Measurements from ENCODE around the gene FRYL. TPM values are rescaled to one million over a fixed set of nuclear protein-coding genes. Genes with fewer than 3 reads are reported as not detected.
"Not testable (repeated sequence)": the region's sequence is repeated elsewhere in the genome, so short reads cannot be mapped to it uniquely, and the experiment has no call there.

FRYL gene
- polyA plus RNA-seq, 3 donors: 9.8 to 15.9 (median 13.8) TPM

DNA sequence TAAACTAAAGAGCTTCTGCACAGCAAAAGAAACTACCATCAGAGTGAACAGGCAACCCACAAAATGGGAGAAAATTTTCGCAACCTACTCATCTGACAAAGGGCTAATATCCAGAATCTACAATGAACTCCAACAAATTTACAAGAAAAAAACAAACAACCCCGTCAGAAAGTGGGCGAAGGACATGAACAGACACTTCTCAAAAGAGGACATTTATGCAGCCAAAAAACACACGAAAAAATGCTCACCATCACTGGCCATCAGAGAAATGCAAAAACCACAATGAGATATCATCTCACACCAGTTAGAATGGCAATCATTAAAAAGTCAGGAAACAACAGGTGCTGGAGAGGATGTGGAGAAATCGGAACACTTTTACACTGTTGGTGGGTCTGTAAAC lies 63.8 kb downstream of the FRYL start:
- 91 to 93% (median 93%) methylated on average over 4 of the region's 5 CpGs for WGBS, 3 donors
- H3K27ac ChIP-seq (ENCODE audit: low read depth, low read length): not testable (repeated sequence)

DNA sequence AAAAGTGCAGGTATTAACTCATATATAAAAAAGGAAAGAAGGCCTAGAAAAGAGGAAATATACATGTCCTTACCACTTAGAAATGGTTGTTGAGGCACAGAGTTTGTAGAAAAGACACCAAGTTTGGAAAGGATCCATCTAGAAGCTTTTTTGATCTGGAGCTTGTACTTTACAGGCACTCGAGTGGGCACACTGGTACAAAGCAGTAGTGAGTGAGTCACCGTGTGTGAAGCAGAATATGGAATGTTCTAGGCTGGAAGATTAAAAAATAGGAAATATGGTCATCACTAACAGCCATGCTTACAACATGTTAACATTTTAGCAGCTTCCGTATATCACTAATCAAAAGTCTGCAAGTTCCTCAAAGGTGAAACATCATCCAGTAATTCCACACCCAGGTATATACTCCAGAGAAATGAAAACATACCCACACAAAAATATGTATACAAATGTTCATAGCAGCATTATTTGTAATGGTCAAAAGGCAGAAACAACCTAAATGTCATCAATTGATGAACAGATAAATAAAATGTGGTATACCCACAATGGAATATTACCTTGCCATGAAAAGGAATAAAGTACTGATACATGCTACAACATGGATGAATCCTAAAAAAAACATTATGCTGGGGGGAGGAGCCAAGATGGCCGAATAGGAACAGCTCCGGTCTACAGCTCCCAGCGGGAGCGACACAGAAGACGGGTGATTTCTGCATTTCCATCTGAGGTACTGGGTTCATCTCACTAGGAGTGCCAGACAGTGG lies 69.5 kb downstream of the FRYL start:
- H3K27ac ChIP-seq (ENCODE audit: low read depth, low read length): no peak overlapping the region
- 90 to 97% (median 91%) methylated on average over 8 of the region's 8 CpGs for WGBS, 3 donors

DNA sequence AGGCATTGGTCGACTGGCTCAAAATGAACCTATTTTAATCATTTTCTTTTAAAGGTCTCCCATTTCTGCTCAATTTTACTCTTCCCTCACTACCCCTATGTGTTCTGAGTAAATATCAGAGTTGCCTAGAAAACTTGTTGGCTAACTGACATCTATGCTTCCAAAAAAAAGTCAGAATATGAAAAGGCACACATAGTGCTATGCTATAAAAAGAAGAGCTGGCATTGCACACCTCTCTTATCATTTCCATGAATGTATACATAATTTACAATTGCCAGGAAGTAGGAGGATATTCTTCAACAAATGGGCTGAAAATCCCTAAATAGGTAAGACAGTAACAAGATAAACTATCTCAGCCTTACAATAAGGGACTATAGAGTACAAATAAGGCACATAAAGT lies 70.2 kb downstream of the FRYL start:
- 85 to 91% (median 85%) methylated on average over 1 of the region's 1 CpG for WGBS, 3 donors
- H3K27ac ChIP-seq (ENCODE audit: low read depth, low read length): no peak overlapping the region

DNA sequence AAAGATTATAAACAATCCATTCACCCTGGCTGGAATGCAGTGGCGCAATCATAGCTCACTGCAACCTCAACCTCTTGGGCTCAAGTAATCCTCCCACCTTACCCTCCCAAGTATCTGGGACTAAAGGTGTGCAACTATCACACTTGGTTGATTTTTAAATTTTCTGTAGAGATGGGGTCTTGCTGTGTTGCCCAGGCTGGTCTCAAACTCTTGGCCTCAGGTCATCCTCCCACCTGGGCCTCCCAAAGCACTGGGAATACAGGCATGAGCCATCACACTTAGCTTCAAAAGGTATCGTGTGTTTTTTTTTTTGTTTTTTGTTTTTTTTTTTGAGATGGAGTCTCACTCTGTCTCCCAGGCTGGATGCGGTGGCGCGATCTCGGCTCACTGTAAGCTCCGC lies 71.5 kb downstream of the FRYL start:
- H3K27ac ChIP-seq (ENCODE audit: low read depth, low read length): no peak overlapping the region
- WGBS, 3 donors: 98% methylated on average over 7 of the region's 7 CpGs

DNA sequence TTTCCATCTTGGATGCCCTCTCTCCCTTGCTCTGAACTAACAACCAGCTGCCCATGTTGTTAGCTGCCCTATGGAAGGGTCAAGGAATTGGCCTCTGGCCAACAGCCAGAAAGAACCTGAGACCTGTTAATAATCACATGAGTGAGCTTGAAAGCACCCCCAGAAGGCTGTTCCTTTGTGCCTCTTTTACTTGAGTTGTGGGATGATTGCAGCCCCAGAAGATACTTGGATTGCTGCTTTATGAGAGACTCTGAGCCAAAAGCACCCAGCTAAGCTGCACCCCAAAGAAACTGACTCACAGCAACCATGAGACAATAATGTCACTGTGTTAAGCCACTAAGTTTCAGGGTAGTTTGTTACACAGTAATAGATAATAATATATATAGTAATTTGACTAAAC lies 73.3 kb downstream of the FRYL start:
- H3K27ac ChIP-seq (ENCODE audit: low read depth, low read length): no peak overlapping the region

DNA sequence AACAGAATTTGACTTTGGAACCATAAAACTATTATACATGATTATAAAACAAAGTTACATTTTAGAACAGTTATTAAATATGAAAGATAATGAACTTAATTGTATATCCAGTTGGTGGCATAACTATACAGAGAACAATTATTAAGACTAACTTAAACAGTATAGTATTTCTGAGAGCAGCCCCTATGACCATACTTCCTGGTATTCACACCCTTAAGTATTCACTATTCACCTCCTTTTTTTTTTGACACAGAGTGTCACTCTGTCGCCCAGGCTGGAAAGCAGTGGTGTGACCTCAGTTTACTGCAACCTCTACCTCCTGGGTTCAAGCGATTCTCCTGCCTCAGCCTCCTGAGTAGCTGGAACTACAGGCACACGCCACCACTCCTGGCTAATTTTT lies 74.5 kb downstream of the FRYL start:
- WGBS, 3 donors: 92 to 93% (median 93%) methylated on average over 3 of the region's 3 CpGs
- H3K27ac ChIP-seq (ENCODE audit: low read depth, low read length): no peak overlapping the region

DNA sequence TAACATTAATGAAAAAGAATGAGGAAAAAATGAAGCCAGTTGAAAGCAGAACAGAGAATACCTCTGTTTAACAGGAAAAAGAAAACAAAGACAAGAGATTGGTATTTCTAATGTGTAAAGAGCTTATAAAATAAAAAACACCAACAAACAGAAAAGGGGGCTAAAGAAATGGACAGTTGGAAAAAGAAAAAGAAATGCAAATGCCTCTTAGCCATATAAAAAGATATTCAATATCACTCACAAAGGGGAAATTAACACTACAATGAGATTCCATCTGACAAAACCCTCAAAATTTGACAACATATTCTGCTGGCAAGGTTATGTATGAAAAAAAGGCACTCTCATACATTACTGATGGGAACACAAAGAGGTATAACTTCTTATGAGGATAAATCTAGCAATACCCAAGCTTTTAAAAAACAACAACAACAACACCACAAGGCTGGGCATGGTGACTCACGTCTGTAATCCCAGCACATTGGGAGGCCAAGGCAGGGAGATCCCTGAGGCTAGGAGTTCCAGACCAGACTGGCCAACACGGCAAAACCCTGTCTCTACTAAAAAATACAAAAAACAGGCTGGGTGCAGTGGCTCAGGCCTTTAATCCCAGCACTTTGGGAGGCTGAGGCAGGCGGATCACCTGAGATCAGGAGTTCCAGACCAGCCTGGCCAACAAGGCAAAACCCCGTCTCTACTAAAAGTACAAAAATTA lies 75.8 kb downstream of the FRYL start:
- WGBS, 3 donors: 89 to 91% (median 91%) methylated on average over 4 of the region's 4 CpGs
- H3K27ac ChIP-seq (ENCODE audit: low read depth, low read length): no peak overlapping the region

DNA sequence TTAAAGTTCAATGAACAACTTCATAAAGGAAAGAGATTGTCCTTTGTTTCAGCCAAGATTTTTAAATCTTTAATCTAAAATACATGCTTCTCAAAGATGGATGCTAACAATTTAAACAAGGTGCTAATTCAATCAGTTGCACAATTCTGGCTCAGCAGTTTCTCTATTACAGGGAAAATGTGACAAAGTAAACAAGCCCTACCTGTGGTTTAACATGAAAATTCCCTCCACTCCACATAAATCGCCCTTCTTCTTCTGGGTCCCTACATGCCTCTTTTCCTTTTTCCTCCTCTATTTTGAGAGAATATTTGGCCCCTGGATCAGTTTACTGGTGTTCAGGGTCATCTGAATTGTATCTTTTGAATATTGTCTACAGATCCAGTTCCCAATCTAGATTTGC lies 80.6 kb downstream of the FRYL start:
- 48 to 82% (median 59%) methylated on average over 1 of the region's 1 CpG for WGBS, 3 donors
- no peak overlapping the region for H3K27ac ChIP-seq (ENCODE audit: low read depth, low read length)

DNA sequence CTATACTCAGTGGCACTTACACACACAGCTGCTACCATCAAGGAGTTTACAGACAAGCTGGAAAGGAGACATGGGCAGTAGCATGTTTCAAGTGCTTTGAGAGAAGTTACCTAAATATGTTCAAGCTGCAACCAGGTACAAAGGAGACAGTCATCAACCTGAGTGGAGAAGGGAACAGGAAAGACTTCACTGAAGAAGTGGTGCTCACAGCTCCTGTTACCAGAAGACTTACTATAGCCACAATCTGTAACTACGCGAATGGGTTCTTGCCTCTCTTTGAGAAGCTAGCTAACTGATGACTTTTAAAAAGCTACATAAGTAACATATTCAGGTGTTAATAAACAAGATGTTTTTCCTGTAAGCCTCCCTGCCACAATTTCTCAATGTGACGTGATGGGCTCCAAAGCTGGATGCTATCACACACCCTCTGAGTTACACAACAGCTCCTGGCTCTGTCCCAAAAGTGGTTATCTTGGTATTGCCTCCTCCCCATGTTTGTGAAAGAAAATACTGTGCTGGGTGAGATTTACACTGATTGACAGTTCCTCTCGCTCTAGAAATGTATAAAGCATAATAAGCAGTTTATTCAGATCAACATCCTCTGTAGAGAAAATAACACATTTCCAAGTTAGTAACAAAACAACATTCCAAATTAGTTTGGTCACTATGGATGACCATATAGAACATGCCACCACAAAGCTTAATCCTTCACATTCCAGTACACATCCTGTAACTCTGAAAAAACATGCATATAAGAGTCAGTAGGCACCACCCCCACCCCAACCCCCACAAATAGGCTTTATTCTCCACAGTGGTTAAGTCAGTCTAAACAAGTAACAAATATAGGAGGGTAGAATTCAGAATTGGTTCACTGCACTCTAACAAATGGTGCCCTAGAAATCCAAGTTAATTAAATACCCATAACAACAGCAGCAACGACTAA lies 81.8 kb downstream of the FRYL start:
- H3K27ac ChIP-seq (ENCODE audit: low read depth, low read length): no peak overlapping the region
- 50 to 61% (median 58%) methylated on average over 5 of the region's 5 CpGs for WGBS, 3 donors

DNA sequence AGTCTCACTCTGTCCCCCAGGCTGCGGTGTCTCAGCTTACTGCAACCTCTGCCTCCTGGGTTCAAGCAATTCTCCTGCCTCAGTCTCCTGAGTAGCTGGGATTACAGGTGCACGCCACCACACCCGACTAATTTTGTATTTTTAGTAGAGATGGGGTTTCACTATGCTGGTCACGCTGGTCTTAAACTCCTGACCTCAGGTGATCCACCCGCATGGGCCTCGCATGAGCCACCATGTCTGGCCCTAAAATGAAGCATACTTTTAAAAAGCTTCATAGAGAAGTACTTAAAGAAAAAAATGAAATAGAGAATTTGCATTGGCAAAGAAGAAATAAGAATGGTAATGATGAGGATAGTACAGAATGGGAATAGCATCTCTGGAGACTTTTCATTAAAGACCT lies 82.6 kb downstream of the FRYL start:
- 97 to 98% (median 98%) methylated on average over 6 of the region's 6 CpGs for WGBS, 3 donors
- H3K27ac ChIP-seq (ENCODE audit: low read depth, low read length): not testable (repeated sequence)

DNA sequence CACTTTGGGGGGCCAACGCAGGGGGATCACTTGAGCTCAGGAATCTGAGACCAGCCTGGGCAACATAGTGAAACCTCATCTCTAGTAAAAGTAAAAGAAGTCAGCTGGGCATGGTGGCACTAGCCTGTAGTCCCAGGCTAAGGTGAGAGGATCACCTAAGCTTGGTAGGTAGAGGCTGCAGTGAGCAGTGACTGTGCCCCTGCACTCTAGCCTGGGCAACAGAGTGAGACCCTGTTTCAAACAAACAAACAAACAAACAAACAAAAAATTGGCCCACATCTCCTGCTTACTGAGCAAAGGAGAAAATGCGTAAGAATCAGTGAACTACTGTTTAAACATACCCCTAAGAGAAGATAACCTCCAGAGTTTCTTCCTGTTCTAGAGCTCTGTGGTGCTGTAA lies 85.3 kb downstream of the FRYL start:
- no peak overlapping the region for H3K27ac ChIP-seq (ENCODE audit: low read depth, low read length)
- WGBS, 3 donors: 89 to 95% (median 95%) methylated on average over 2 of the region's 2 CpGs

DNA sequence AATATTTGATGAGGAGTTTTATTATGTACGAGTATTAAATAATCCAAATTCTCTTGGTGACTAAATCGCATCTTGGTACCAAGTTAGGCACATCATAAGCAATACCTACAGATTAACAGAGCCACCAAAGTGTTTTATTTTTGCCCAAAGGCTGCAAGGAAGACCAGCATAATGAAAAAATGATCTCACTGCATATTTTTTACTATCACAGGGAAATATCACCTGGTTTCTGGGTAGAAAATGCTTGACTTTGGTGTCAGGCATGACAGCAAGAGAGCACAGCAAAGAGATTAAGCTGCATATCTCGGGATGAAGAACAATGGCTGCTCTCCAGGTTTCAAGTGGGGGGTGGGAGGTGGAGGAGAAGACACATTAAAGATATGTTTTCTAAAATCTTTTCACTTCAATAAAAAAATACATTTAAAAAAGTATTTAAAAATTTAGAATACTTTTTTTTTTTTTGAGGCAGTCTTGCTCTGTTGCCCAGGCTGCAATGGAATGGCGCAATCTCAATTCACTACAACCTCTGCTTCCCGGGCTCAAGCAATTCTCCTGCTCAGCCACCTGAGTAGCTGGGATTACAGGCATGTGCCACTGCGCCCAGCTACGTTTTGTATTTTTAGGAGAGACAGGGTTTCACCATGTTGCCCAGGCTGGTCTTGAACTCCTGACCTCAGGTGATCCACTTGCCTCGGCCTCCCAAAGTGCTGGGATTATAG lies 86.1 kb downstream of the FRYL start:
- H3K27ac ChIP-seq (ENCODE audit: low read depth, low read length): no peak overlapping the region
- 87 to 95% (median 91%) methylated on average over 8 of the region's 8 CpGs for WGBS, 3 donors

DNA sequence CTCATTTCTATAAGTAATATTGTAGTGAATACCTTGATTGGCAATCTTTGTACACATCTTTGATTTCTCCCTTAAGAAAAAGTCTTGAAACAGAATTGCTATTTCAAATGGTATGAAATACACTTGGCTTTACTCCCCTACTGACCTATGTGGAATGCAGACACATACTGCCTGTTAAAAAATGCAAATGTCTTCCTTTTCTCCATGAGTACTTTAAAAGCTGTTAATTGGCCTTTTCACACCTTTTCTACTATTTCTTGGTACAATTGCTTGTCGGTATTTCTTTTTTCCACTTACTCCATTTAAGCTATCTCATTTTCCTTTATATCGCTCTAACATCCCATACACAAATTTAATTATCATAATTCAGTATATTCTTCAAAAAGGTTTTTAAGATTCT lies 87.2 kb downstream of the FRYL start:
- no peak overlapping the region for H3K27ac ChIP-seq (ENCODE audit: low read depth, low read length)
- 84 to 95% (median 89%) methylated on average over 2 of the region's 2 CpGs for WGBS, 3 donors

DNA sequence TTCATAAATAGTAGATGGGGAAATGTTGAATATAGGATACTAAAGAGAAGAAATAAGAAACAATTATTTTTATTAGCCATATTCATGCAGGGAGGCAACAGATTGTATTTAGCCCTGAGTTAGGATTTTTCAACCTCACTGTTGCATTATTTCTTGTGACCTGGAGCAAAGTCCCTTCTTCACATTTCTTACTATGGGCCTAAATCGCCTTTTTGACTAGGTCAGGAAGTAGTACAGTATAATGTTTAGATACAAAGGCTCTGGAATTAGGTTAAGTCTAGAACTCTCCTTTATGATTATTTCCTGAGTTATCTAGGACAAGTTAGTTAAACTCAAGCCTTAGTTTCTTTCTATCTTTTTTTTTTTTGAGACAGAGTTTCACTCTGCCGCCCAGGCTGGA lies 88.0 kb downstream of the FRYL start:
- no peak overlapping the region for H3K27ac ChIP-seq (ENCODE audit: low read depth, low read length)
- 84 to 88% (median 86%) methylated on average over 2 of the region's 2 CpGs for WGBS, 3 donors

DNA sequence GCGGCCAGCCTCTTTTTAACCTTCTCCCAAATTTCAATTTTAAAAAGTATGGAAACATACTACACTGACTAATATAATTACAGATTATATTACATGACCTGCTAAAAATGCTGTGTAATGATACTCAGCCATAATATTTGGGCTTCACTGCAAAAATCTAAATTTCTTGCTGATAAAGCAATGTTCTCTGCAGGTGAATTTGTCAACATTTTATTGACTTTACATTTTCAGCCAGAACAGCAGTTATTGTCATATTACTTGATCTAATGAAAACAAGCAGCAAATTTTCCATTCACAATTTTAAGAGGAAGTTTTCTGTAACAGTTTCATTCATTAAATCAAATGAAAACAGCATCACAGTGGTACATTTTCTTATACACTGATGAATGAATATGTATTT lies 91.1 kb downstream of the FRYL start:
- 96 to 100% (median 100%) methylated on average over 1 of the region's 1 CpG for WGBS, 3 donors
- no peak overlapping the region for H3K27ac ChIP-seq (ENCODE audit: low read depth, low read length)

DNA sequence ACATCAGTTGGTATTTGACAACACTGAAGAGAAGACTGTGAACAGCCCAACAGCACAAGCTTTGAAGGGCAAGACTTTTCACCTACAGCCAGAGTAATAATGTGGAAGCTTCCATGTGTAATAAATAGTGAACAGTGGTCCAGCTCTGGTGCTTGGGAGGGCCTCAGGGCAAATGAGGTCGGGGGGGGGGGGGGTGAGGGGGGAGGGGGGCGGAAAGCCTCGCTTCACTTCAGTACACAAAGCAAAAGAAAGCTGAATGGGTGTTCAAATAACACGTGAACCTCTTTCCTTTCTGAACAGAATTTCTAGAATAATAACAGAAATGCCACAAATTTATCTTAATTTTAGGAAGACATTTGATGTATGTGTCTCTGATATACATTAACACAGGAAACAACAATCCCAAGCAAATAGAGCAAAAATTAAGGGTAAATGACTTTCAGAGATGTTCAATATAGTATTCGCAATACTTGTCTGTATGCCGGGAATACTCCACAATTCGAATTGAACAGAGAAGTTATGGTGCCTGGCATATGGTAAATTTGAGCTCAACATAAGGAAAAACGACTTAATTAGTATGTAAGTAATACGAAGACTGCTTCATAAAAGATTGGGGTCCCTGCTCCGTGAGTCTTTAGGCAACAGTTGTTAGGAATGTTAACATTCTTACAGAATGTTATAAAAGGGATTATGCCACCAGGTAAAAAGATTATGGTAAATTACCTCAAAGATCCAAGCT lies 92.6 kb downstream of the FRYL start:
- WGBS, 3 donors: 82 to 84% (median 82%) methylated on average over 10 of the region's 10 CpGs
- no peak overlapping the region for H3K27ac ChIP-seq (ENCODE audit: low read depth, low read length)

DNA sequence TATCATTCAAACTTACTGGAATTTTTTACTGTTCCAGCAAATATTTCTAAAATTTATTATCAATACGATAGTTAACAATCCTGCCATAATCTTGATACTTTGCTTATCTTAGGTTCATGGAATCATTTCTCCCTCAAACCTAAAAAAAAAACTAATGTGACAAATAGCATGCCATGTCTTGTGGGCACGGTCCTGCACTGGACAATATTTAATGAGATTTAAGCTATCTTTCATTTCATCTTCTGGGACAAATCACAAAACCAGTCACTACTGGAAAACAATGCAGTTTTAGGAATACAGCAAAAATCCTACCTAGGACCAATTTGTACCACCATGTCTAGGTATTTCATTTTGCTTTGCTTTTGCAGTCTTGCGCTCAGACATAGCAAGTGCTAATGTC lies 93.7 kb downstream of the FRYL start:
- H3K27ac ChIP-seq (ENCODE audit: low read depth, low read length): no peak overlapping the region
- WGBS, 3 donors: 86 to 97% (median 97%) methylated on average over 3 of the region's 3 CpGs

All from adipose tissue (tissue), 3 donors.